HepG2 (cell line): Measurements from ENCODE around the gene CDK7. TPM values are rescaled to one million over a fixed set of nuclear protein-coding genes. Genes with fewer than 3 reads are reported as not detected.

Source experiments
- ATAC-seq: fragments of 200-7000 bp; cut with Tn5 transposase; 3 replicates; pipeline ENCODE4 v1.9.1; 2020; ENCODE audit warnings: mild to moderate bottlenecking, moderate library complexity
- BruUV-seq: library from RNA; stranded (reverse); fragments of 400-500 nt; replicated peaks from 2 replicates; lab custom pipeline; 2021; lab: Mats Ljungman, UMichigan
- CTCF ChIA-PET: fragments of 300-600 bp; formaldehyde crosslinking; extraction: SDS; loops from one replicate; lab custom pipeline; 2021; ENCODE audit warnings: low total read pairs, inconsistent platforms, low intra/inter-chr PET ratio; lab: Yijun Ruan, JAX
- POLR2A ChIA-PET: fragments of 350-600 bp; sonication (Branson Sonifier 250); formaldehyde crosslinking; loops from one replicate; lab custom pipeline; 2020; ENCODE audit warnings: antibody characterized with exemption, inconsistent platforms; lab: Yijun Ruan, JAX
- DNase-seq: peaks from one replicate; pipeline ENCODE4 v3.0.0-alpha.2; 2015; ENCODE audit warnings: low spot score
- FAIRE-seq: peaks from 3 replicates; lab custom pipeline; 2011; peaks lifted over from hg19 to GRCh38; lab: Jason Lieb, UNC
- H2AFZ ChIP-seq: one replicate; pipeline ENCODE4 v1.6.1; 2011; ENCODE audit warnings: low read length, inconsistent platforms
- H3K27ac ChIP-seq: fragments of 300-600 bp; 3 replicates; pipeline ENCODE4 v1.8.0; 2011; ENCODE audit warnings: mixed run types, mild to moderate bottlenecking, mixed read lengths, low read length, inconsistent platforms; ENCODE audit not compliant: insufficient read depth; ENCODE audit errors: extremely low read length
- H3K27me3 ChIP-seq, 2 experiments: fragments of 200-600 bp in 1 of 2; 2 replicates in 1 of 2; 3 replicates in 1 of 2; pipeline versions ENCODE4 v1.6.0 to v1.8.0; 2011; ENCODE audit warnings: low read length in 2 of 2, mild to moderate bottlenecking in 2 of 2, moderate library complexity in 2 of 2, inconsistent platforms in 1 of 2; ENCODE audit not compliant: insufficient read depth in 2 of 2, control insufficient read depth in 1 of 2
- H3K36me3 ChIP-seq, 2 experiments: fragments of 200-600 bp in 1 of 2; replicated peaks in 1 of 2; 2 replicates in 1 of 2; 3 replicates in 1 of 2; pipeline versions ENCODE4 v1.5.1 to v1.8.0; 2011; ENCODE audit warnings: low read length in 2 of 2, inconsistent platforms in 1 of 2; ENCODE audit not compliant: insufficient read depth in 2 of 2, control insufficient read depth in 1 of 2
- H3K4me1 ChIP-seq: 2 replicates; pipeline ENCODE4 v1.5.1; 2012; ENCODE audit warnings: low read length, inconsistent platforms; ENCODE audit not compliant: insufficient read depth
- H3K4me2 ChIP-seq: 2 replicates; pipeline ENCODE4 v1.6.0; 2011; ENCODE audit warnings: low read depth, low read length, inconsistent platforms
- H3K4me3 ChIP-seq, 3 experiments: fragments of 200-600 bp in 1 of 3; sonication (generic), shearing (Covaris generic) in 1 of 3; replicated peaks in 1 of 3; 2 replicates each; pipeline ENCODE4 v1.5.1; 2011 to 2016; ENCODE audit warnings: low read length in 3 of 3, inconsistent platforms in 2 of 3, low read depth in 2 of 3, mild to moderate bottlenecking in 2 of 3, control low read depth in 1 of 3, mixed read lengths in 1 of 3; ENCODE audit not compliant: insufficient read depth in 1 of 3
- H3K79me2 ChIP-seq: one replicate; pipeline ENCODE4 v1.6.1; 2011; ENCODE audit warnings: low read length, inconsistent platforms; ENCODE audit not compliant: insufficient read depth
- H3K9ac ChIP-seq: 2 replicates; pipeline ENCODE4 v1.6.0; 2011; ENCODE audit warnings: mild to moderate bottlenecking, low read depth, low read length, inconsistent platforms; ENCODE audit not compliant: insufficient read depth
- H3K9me3 ChIP-seq: 2 replicates; pipeline ENCODE4 v1.5.1; 2012; ENCODE audit warnings: mild to moderate bottlenecking, low read length
- H4K20me1 ChIP-seq: 2 replicates; pipeline ENCODE4 v1.6.0; 2011; ENCODE audit warnings: inconsistent platforms, mild to moderate bottlenecking, low read length, moderate library complexity; ENCODE audit not compliant: insufficient read depth
- EZH2 ChIP-seq: conservative IDR thresholded peaks from 2 replicates; pipeline ENCODE4 v1.6.1; 2012; ENCODE audit warnings: mild to moderate bottlenecking, low read depth, low read length, moderate library complexity
- HNRNPK ChIP-seq: fragments of 200-400 bp; formaldehyde crosslinking; IDR thresholded peaks from 2 replicates; pipeline ENCODE4 v1.6.1; 2018; ENCODE audit warnings: low read length, low read depth, moderate library complexity, mild to moderate bottlenecking; ENCODE audit not compliant: poor library complexity, severe bottlenecking
- PITX1 ChIP-seq: sonication (generic); formaldehyde crosslinking; IDR thresholded peaks from 2 replicates; pipeline ENCODE4 v1.5.1; 2020; ENCODE audit warnings: mild to moderate bottlenecking, missing genetic modification reagents
- ZFY ChIP-seq: sonication (generic); formaldehyde crosslinking; IDR thresholded peaks from 2 replicates; pipeline ENCODE4 v1.4.0; 2020; ENCODE audit warnings: missing genetic modification reagents
- ZNF460 ChIP-seq: sonication (generic); formaldehyde crosslinking; IDR thresholded peaks from 2 replicates; pipeline ENCODE4 v1.5.1; 2020; ENCODE audit warnings: missing genetic modification reagents, mild to moderate bottlenecking, borderline replicate concordance
- ZNF557 ChIP-seq: sonication (generic); formaldehyde crosslinking; IDR thresholded peaks from 2 replicates; pipeline ENCODE4 v1.4.0; 2020; ENCODE audit warnings: missing genetic modification reagents
- ZNF570 ChIP-seq: sonication (generic); formaldehyde crosslinking; IDR thresholded peaks from 2 replicates; pipeline ENCODE4 v1.4.0; 2020; ENCODE audit warnings: mild to moderate bottlenecking, missing genetic modification reagents, borderline replicate concordance
- ZNF652 ChIP-seq: IDR thresholded peaks from 2 replicates; pipeline ENCODE4 v1.6.1; 2016; ENCODE audit warnings: low read depth, borderline replicate concordance
- ZNF678 ChIP-seq: sonication (generic); formaldehyde crosslinking; IDR thresholded peaks from 2 replicates; pipeline ENCODE4 v1.4.0; 2020; ENCODE audit warnings: mild to moderate bottlenecking, missing genetic modification reagents
- WGBS: methylation state at CpG from one replicate; pipeline ENCODE4 v1.1.6; 2017; ENCODE audit warnings: low lambda C conversion rate; 5-methylcytosine and 5-hydroxymethylcytosine counted together
- in situ Hi-C: cut with HindIII; loops from 2 replicates; pipeline ENCODE4 v1.10.0; 2017; ENCODE audit warnings: low pct_unique_long_range_greater_than_20kb; ENCODE audit not compliant: extremely low pct_ligation_motif_present
- intact Hi-C: fragments of 100-400 bp; cut with micrococcal nuclease; formaldehyde crosslinking; loops from one replicate; pipeline ENCODE4 v1.10.0; 2022; ENCODE audit not compliant: unreplicated experiment
- polyA plus RNA-seq, 8 experiments: library from polyadenylated mRNA; depleted of rRNA in 3 of 8; stranded (reverse) in 7 of 8; unstranded in 1 of 8; fragments of >200 nt; fragmentation: Illumina TruSeq in 4 of 8; extraction: Trizol in 4 of 8; gene quantifications; 2 replicates each; pipeline versions ENCODE4 v1.2.1 to v1.2.3, GENCODE V29; 2011 to 2016; ENCODE audit warnings: low read depth in 4 of 8, missing spikeins in 1 of 8, mixed read lengths in 1 of 8; ENCODE audit not compliant: insufficient read depth in 1 of 8
- total RNA-seq, 5 experiments: library from RNA; depleted of rRNA; stranded (reverse); fragments of >200 nt; fragmentation: Illumina TruSeq; extraction: Trizol; gene quantifications; 2 replicates each; pipeline ENCODE4 v1.2.3, GENCODE V29; 2016; ENCODE audit warnings: low read depth in 1 of 5

Gene CDK7
- total and polyA plus RNA-seq, 2 of the 13 experiments (the other 11 are each of a cell fraction or from before 2014, with no cell fraction given): 41.2 to 54.9 TPM

GRCh38 chr5:69242215-69242927 lies 7.7 kb downstream of the CDK7 start:
- in situ Hi-C loops (no loop called here), intact Hi-C loops (no loop called here)
- ChIA-PET CTCF (no interaction called here), POLR2A (no interaction called here)
- H3K79me2 ChIP-seq: peaks cover 77% of the 10 kb centered on the region
- H3K4me3 ChIP-seq: no peak overlapping the region
- H3K4me1 ChIP-seq: peaks cover 30% of the 10 kb centered on the region
- no peak overlapping the region for H3K27ac ChIP-seq
- no peaks in the 10 kb centered on the region for H3K27me3 ChIP-seq
- 89% methylated on average over 8 of the region's 8 CpGs for WGBS
- peaks cover 3 to 28% of the 10 kb centered on the region in 2 experiments for H3K36me3 ChIP-seq
- no TSS peak for BruUV-seq
- no peaks in the 10 kb centered on the region for H3K9me3 ChIP-seq
- no peak for FAIRE-seq
- no peak overlapping the region for H2AFZ ChIP-seq
- no peaks in the 10 kb centered on the region for H4K20me1 ChIP-seq
- no peak overlapping the region for H3K9ac ChIP-seq
- no peak for ATAC-seq
- no peak overlapping the region for H3K4me2 ChIP-seq
- TF ChIP-seq ZNF460 (no peak), ZNF652 (CRISPR knock-in tag) (0 out of 2 replicates have a peak, but pooled peaks have one; percentile 25)
- TF ChIP-seq, all 625 proteins: peak for 1
- no peak for DNase-seq

DNA sequence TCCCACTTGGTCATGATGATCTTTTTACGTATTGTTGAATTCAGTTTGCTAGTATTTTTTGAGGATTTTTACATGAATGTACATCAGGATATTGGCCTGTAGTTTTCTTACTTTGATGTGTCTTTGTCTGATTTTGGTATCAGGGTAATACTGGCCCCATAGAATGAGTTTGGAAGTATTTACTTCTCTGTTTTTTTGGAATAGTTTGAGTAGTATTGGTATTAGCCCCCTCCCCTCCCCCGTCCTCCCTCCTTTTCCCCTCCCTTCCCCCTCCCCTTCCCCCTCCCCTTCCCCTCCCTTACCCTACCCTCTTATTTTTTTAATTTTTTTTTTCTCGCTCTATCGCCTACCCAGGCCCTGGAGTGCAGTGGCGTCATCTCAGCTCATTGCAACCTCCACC lies 10.3 kb downstream of the CDK7 start:
- Histone ChIP-seq H3K36me3 (peaks cover 0 to 10% of the 10 kb centered on the region in 2 experiments; a peak in 2 of 5 replicates), H3K79me2 (peaks cover 78% of the 10 kb centered on the region), H3K9me3 (no peaks in the 10 kb centered on the region), H2AFZ (no peak overlapping the region), H3K27me3 (no peaks in the 10 kb centered on the region), H3K4me3 (no peak overlapping the region), H3K4me2 (no peak overlapping the region), H4K20me1 (no peaks in the 10 kb centered on the region), H3K9ac (no peak overlapping the region), H3K4me1 (peaks cover 23% of the 10 kb centered on the region), H3K27ac (no peak overlapping the region)
- in situ Hi-C loops (no loop called here), intact Hi-C loops (no loop called here)
- DNase-seq (no peak), FAIRE-seq (no peak), ATAC-seq (no peak)
- no peak for TF ChIP-seq ZNF570
- TF ChIP-seq ZNF678 (CRISPR knock-in tag): no peak
- no peak for TF ChIP-seq ZFY (CRISPR knock-in tag)
- TF ChIP-seq PITX1 (CRISPR knock-in tag): no peak
- no peak for TF ChIP-seq ZNF557 (CRISPR knock-in tag)
- TF ChIP-seq EZH2: no peak
- peak; percentile 63 for TF ChIP-seq HNRNPK
- POLR2A ChIA-PET: no interaction called here
- CTCF ChIA-PET: no interaction called here
- BruUV-seq: no TSS peak
- 98% methylated on average over 5 of the region's 5 CpGs for WGBS
